K562 (cell line): ENCODE measurements around the gene PPT2. TPM values are rescaled to one million over a fixed set of nuclear protein-coding genes. Genes with fewer than 3 reads are reported as not detected.
A peak's percentile ranks its signal among the peaks of the same experiment; 100 is the strongest.

Experiments
- CREB5 ChIP-seq: fragments of 250-450 bp; sonication (Bioruptor Pico); IDR thresholded peaks from 2 replicates; pipeline ENCODE4 v1.5.0; 2020; ENCODE audit warnings: mild to moderate bottlenecking
- CXXC5 ChIP-seq: fragments of 250-450 bp; sonication (Bioruptor Pico); IDR thresholded peaks from 2 replicates; pipeline ENCODE4 v1.8.0; 2022; ENCODE audit warnings: inconsistent platforms, mild to moderate bottlenecking, moderate library complexity
- E2F8 ChIP-seq: fragments of 450-650 bp; IDR thresholded peaks from 2 replicates; pipeline ENCODE4 v1.7.1; 2018; ENCODE audit warnings: mild to moderate bottlenecking, low read depth; ENCODE audit not compliant: partially characterized antibody
- GATAD2B ChIP-seq: fragments of 450-650 bp; IDR thresholded peaks from 2 replicates; pipeline ENCODE4 v1.6.1; 2017; ENCODE audit warnings: mild to moderate bottlenecking, borderline replicate concordance
- HSF4 ChIP-seq: fragments of 250-450 bp; sonication (Bioruptor Pico); IDR thresholded peaks from 2 replicates; pipeline ENCODE4 v2.1.2; 2022; ENCODE audit warnings: mild to moderate bottlenecking, moderate library complexity, borderline replicate concordance
- POLR2A ChIP-seq: fragments of 450-650 bp; conservative IDR thresholded peaks from 2 replicates; pipeline ENCODE4 v1.6.1; 2016
- PTBP1 ChIP-seq: fragments of 200-400 bp; formaldehyde crosslinking; IDR thresholded peaks from 2 replicates; pipeline ENCODE4 v1.6.1; 2017; ENCODE audit warnings: low read depth, low read length
- RBBP5 ChIP-seq: fragments of 200-600 bp; sonication (generic); IDR thresholded peaks from 2 replicates; pipeline ENCODE4 v1.6.1; 2012; ENCODE audit warnings: borderline replicate concordance, mild to moderate bottlenecking, low read length, control low read depth, inconsistent platforms; ENCODE audit not compliant: insufficient read depth, poor library complexity, severe bottlenecking
- RBM39 ChIP-seq: fragments of 200-400 bp; formaldehyde crosslinking; optimal IDR thresholded peaks from 2 replicates; pipeline ENCODE3; 2018; ENCODE audit warnings: low read depth, low read length
- RCOR1 ChIP-seq, 2 experiments: IDR thresholded peaks; 2 replicates each; pipeline ENCODE4 v1.6.1; 2012; ENCODE audit warnings: low read depth in 2 of 2, low read length in 2 of 2, borderline replicate concordance in 1 of 2, improper control_type of control experiment in 1 of 2
- SNRNP70 ChIP-seq: fragments of 200-400 bp; formaldehyde crosslinking; optimal IDR thresholded peaks from 2 replicates; pipeline ENCODE3; 2017; ENCODE audit warnings: low read depth, low read length
- SRF ChIP-seq, 2 experiments: fragments of 250-450, 450-650 bp in 1 of 2; sonication (Bioruptor Pico) in 1 of 2; sonication (generic) in 1 of 2; formaldehyde crosslinking; IDR thresholded peaks; 2 replicates each; pipeline versions ENCODE4 v1.5.0 to v1.5.1; 2020 to 2022; ENCODE audit warnings: mild to moderate bottlenecking in 1 of 2, missing genetic modification reagents in 1 of 2
- ZFP36 ChIP-seq: fragments of 150-350 bp; IDR thresholded peaks from 2 replicates; pipeline ENCODE4 v1.6.1; 2018; ENCODE audit warnings: low read length, low read depth; ENCODE audit not compliant: partially characterized antibody
- ZNF311 ChIP-seq: fragments of 250-450 bp; sonication (Bioruptor Pico); IDR thresholded peaks from 2 replicates; pipeline ENCODE4 v1.4.0; 2020; ENCODE audit warnings: mild to moderate bottlenecking, moderate library complexity
- polyA plus RNA-seq, 8 experiments: library from polyadenylated mRNA; depleted of rRNA in 4 of 8; stranded (reverse) in 5 of 8; unstranded in 3 of 8; fragments of >200 nt; fragmentation: Nextera tagmentation in 2 of 8; fragmentation: Illumina TruSeq in 1 of 8; extraction: Ambion mirVana in 2 of 8; extraction: Trizol in 1 of 8; gene quantifications; 2 replicates each; pipeline versions ENCODE4 v1.2.1 to v1.2.3, GENCODE V29; 2011 to 2014; ENCODE audit warnings: inconsistent platforms in 1 of 8, missing spikeins in 1 of 8
- total RNA-seq, 7 experiments: library from RNA; depleted of rRNA in 6 of 7; stranded (reverse); fragments of >200 nt in 6 of 7; fragmentation: Illumina TruSeq in 2 of 7; extraction: Trizol in 2 of 7; gene quantifications; 2 replicates each; pipeline versions ENCODE4 v1.2.1 to v1.2.3, GENCODE V29; 2011 to 2021; ENCODE audit warnings: low replicate concordance in 1 of 7
- TF ChIP-seq, protein P1 (sequence below): fragments of 250-450 bp; sonication (Bioruptor Pico); IDR thresholded peaks from 2 replicates; pipeline ENCODE4 v1.8.0; 2022; ENCODE audit warnings: moderate library complexity, mild to moderate bottlenecking, inconsistent platforms
- TF ChIP-seq, protein P2 (sequence below): IDR thresholded peaks from 2 replicates; pipeline ENCODE4 v1.6.1; 2016; ENCODE audit warnings: missing genetic modification characterization, missing compliant biosample characterization
- TF ChIP-seq, protein P3 (sequence below): fragments of 450-650 bp; formaldehyde crosslinking; IDR thresholded peaks from 2 replicates; pipeline ENCODE4 v1.4.0; 2022; ENCODE audit warnings: mild to moderate bottlenecking, moderate library complexity
- TF ChIP-seq, protein P4 (sequence below): sonication (generic); formaldehyde crosslinking; IDR thresholded peaks from 2 replicates; pipeline ENCODE4 v1.8.1; 2022; ENCODE audit warnings: missing genetic modification reagents

PPT2 gene
- total and polyA plus RNA-seq, 9 of the 15 experiments (the other 6 are each of a cell fraction or from before 2014, with no cell fraction given) = 27.4 to 98.8 (median 69.9) TPM

DNA sequence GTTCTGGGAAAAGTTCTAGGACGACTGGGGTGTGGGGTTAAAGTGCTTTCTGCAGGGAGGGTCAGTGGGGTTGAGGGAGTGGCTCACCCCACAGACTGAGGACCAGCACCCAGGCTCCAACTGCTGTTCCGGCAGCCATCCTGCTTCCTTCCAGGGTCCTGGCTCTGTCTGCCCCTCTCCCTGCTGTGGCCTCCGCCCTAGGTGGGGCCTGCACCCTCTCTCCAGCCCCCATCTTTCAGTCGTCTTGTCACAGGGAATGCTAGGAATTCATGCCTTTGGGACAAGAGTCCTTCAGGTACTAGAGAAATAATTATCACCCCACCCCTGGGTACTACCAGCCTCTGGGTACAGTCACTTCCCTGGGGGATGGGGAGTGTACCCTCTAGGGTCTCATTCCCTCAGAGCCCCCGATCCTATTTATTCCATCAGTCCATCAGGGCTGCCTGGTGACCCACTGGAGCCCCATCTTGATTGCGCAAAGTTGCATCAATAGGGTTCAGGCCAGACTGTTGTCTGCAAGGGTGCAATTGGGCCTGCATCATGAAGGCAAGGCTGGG is 30.2 kb downstream of the PPT2 start, which contains the start of gene AGER (continued):
- TF ChIP-seq HSF4 (CRISPR knock-in tag) (peak; percentile 16; the same call in 1 of the 2 replicates), GATAD2B (no peak), ZNF311 (CRISPR knock-in tag) (0 out of 2 replicates have a peak, but pooled peaks have one; percentile 18), RCOR1 (IDR thresholded peaks at IDR 0.05; ENCODE audit: borderline replicate concordance in 1 of 2, low read depth in 2 of 2, low read length in 2 of 2) (no peak), SRF (CRISPR knock-in tag; IDR thresholded peaks at IDR 0.05) (no peak), ZFP36 (no peak), RBBP5 (no peak), POLR2A (peak; percentile 71), CXXC5 (peak; percentile 73), PTBP1 (no peak), E2F8 (no peak), SNRNP70 (no peak), RBM39 (no peak), CREB5 (CRISPR knock-in tag) (peak; percentile 74; the same call in 1 of the 2 replicates)
- TF ChIP-seq, protein P1, sequence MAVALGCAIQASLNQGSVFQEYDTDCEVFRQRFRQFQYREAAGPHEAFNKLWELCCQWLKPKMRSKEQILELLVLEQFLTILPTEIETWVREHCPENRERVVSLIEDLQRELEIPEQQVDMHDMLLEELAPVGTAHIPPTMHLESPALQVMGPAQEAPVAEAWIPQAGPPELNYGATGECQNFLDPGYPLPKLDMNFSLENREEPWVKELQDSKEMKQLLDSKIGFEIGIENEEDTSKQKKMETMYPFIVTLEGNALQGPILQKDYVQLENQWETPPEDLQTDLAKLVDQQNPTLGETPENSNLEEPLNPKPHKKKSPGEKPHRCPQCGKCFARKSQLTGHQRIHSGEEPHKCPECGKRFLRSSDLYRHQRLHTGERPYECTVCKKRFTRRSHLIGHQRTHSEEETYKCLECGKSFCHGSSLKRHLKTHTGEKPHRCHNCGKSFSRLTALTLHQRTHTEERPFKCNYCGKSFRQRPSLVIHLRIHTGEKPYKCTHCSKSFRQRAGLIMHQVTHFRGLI (CRISPR knock-in tag) = 0 out of 2 replicates have a peak, but pooled peaks have one; percentile 45
- TF ChIP-seq, protein P2, sequence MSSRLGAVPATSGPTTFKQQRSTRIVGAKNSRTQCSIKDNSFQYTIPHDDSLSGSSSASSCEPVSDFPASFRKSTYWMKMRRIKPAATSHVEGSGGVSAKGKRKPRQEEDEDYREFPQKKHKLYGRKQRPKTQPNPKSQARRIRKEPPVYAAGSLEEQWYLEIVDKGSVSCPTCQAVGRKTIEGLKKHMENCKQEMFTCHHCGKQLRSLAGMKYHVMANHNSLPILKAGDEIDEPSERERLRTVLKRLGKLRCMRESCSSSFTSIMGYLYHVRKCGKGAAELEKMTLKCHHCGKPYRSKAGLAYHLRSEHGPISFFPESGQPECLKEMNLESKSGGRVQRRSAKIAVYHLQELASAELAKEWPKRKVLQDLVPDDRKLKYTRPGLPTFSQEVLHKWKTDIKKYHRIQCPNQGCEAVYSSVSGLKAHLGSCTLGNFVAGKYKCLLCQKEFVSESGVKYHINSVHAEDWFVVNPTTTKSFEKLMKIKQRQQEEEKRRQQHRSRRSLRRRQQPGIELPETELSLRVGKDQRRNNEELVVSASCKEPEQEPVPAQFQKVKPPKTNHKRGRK (tag) = no peak
- TF ChIP-seq, protein P3, sequence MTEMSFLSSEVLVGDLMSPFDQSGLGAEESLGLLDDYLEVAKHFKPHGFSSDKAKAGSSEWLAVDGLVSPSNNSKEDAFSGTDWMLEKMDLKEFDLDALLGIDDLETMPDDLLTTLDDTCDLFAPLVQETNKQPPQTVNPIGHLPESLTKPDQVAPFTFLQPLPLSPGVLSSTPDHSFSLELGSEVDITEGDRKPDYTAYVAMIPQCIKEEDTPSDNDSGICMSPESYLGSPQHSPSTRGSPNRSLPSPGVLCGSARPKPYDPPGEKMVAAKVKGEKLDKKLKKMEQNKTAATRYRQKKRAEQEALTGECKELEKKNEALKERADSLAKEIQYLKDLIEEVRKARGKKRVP (CRISPR knock-in tag) = peak; percentile 78
- TF ChIP-seq, protein P4, sequence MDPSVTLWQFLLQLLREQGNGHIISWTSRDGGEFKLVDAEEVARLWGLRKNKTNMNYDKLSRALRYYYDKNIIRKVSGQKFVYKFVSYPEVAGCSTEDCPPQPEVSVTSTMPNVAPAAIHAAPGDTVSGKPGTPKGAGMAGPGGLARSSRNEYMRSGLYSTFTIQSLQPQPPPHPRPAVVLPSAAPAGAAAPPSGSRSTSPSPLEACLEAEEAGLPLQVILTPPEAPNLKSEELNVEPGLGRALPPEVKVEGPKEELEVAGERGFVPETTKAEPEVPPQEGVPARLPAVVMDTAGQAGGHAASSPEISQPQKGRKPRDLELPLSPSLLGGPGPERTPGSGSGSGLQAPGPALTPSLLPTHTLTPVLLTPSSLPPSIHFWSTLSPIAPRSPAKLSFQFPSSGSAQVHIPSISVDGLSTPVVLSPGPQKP (CRISPR knock-in tag) = no peak
